Activated B cell treated with CpG ODN at 0.5 μM for 24 hours (primary cell): ENCODE results near the gene NKD2. TPM values are rescaled to one million over a fixed set of nuclear protein-coding genes. Genes with fewer than 3 reads are reported as not detected.

Source experiments
- ATAC-seq: fragments of 200-7000 bp; cut with Tn5 transposase; one replicate; pipeline ENCODE4 v1.10.0; 2021; ENCODE audit warnings: low read depth, mild to moderate bottlenecking, moderate library complexity
- CTCF ChIA-PET: fragments of 350-600 bp; sonication (Branson Sonifier 250); formaldehyde crosslinking; loops from one replicate; lab custom pipeline; 2021; ENCODE audit warnings: antibody characterized with exemption; lab: Charles Lee
- POLR2A ChIA-PET: fragments of 350-600 bp; sonication (Branson Sonifier 250); formaldehyde crosslinking; loops from one replicate; lab custom pipeline; 2021; ENCODE audit warnings: antibody characterized with exemption; lab: Charles Lee
- DNase-seq: peaks from one replicate; pipeline ENCODE4 v3.0.0; 2022
- H3K27ac Mint-ChIP-seq: one replicate; pipeline ENCODE4 v1.8.0; 2020; ENCODE audit warnings: mixed read lengths
- H3K27me3 Mint-ChIP-seq: one replicate; pipeline ENCODE4 v1.8.0; 2021; ENCODE audit warnings: mixed read lengths
- H3K36me3 Mint-ChIP-seq: one replicate; pipeline ENCODE4 v1.8.0; 2021; ENCODE audit warnings: low read depth, mixed read lengths
- H3K4me1 Mint-ChIP-seq: one replicate; pipeline ENCODE4 v1.8.0; 2021; ENCODE audit warnings: mixed read lengths
- H3K4me3 Mint-ChIP-seq: one replicate; pipeline ENCODE4 v1.8.0; 2020; ENCODE audit warnings: mild to moderate bottlenecking, mixed read lengths
- H3K9me3 Mint-ChIP-seq: one replicate; pipeline ENCODE4 v1.8.0; 2020; ENCODE audit warnings: mixed read lengths
- intact Hi-C: fragments of 100-400 bp; cut with micrococcal nuclease; formaldehyde crosslinking; loops from one replicate; pipeline ENCODE4 v1.15.1; 2024
- total RNA-seq: library from RNA; stranded (reverse); gene quantifications from 2 replicates; pipeline ENCODE4 v1.2.3, GENCODE V29; 2022
- TF ChIP-seq, protein P1 (sequence below): fragments of 200-600 bp; IDR thresholded peaks from one replicate; pipeline ENCODE4 v1.8.0; 2022; ENCODE audit warnings: antibody characterized with exemption, mild to moderate bottlenecking

The NKD2 gene
- total RNA-seq, 1 donor from 2014 or later, result 0.16 TPM

DNA sequence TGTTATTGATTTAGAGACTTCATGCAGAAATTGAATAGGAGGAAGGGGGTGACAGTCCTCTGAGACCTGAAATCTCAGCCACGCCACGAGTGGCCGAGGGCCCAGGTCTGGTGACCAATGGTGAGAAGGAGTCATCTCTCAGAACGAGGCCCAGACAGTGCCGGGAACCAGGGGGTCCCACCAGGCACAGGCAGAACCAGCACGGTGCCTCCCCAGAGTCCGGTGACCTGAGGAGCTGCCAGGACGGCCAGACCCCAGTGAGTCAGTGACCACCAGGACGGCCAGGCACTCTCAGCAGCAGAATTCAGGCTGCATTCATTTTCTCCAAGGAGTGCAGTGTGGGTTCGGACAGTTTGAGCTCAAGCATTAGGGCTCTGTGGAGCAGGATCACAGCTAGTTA, 43.8 kb upstream of the NKD2 start:
- no peak for ATAC-seq
- POLR2A ChIA-PET, result no interaction called here
- Mint-ChIP-seq H3K36me3 (no peaks in the 10 kb centered on the region), H3K27ac (no peak overlapping the region), H3K4me1 (peaks cover 9% of the 10 kb centered on the region), H3K27me3 (peaks cover 54% of the 10 kb centered on the region), H3K4me3 (no peak overlapping the region), H3K9me3 (no peaks in the 10 kb centered on the region)
- TF ChIP-seq, protein P1, sequence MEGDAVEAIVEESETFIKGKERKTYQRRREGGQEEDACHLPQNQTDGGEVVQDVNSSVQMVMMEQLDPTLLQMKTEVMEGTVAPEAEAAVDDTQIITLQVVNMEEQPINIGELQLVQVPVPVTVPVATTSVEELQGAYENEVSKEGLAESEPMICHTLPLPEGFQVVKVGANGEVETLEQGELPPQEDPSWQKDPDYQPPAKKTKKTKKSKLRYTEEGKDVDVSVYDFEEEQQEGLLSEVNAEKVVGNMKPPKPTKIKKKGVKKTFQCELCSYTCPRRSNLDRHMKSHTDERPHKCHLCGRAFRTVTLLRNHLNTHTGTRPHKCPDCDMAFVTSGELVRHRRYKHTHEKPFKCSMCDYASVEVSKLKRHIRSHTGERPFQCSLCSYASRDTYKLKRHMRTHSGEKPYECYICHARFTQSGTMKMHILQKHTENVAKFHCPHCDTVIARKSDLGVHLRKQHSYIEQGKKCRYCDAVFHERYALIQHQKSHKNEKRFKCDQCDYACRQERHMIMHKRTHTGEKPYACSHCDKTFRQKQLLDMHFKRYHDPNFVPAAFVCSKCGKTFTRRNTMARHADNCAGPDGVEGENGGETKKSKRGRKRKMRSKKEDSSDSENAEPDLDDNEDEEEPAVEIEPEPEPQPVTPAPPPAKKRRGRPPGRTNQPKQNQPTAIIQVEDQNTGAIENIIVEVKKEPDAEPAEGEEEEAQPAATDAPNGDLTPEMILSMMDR, result no peak
- DNase-seq, result no peak
- CTCF ChIA-PET, result no interaction called here
- intact Hi-C loops, result no loop called here

DNA sequence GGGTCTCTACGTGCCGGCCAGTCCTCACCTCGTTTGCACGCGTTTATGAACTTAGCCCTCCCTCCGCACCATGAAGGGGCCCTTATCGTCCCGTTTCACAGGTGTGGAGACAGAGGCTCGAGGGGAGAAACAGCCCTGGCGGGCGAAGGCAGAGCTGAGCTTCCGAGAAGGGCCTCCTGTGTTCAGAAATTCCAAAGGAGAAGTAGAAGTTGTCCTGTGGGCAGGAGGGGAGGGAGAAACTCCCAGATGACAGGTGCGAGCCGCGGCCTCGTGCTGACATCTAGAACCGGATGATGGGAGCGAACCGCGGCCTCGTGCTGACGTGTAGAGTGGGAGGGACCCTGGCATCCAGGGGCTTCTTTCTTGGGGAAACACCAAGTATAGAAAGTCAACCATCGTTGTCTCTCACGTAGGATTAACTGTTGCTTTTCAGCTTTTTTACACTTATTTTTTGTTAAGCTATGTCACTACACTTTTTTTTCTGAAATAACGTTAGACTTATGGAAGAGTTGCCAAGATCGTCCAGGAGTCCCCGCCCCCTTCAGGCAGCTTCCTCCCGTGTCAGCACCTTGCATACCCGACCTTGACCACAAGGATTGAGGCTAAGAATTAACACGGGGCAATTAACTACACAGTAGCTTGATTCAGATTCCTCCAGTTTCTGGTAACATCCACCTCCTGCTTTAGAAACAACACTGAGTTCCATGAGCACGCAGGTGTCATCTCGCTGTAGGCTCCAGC, 42.8 kb upstream of the NKD2 start:
- H3K27ac Mint-ChIP-seq, result no peak overlapping the region
- ChIA-PET CTCF (no interaction called here), POLR2A (no interaction called here)
- no peak for ATAC-seq
- TF ChIP-seq, protein P1, result no peak
- intact Hi-C loops, result no loop called here
- no peaks in the 10 kb centered on the region for H3K36me3 Mint-ChIP-seq
- H3K9me3 Mint-ChIP-seq, result no peaks in the 10 kb centered on the region
- H3K4me3 Mint-ChIP-seq, result no peak overlapping the region
- peaks cover 9% of the 10 kb centered on the region for H3K4me1 Mint-ChIP-seq
- DNase-seq, result no peak
- peaks cover 48% of the 10 kb centered on the region for H3K27me3 Mint-ChIP-seq

DNA sequence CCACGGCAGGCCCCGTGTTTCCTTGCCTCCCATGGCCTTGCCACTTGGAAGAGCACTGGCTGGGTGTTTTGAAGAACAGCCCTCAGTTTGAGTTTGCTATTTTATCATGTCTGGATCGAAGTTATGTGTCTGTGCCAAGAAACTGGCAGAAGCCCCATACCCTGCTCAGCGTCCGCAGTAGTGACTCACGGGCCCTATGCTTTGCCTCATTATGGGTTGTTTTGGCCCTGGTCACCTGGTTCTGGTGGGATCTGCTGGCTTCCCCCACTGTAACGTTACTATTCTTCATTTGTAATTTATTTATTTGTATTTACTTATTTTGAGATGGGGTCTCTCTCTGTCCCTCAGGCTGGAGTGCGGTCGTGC, 42.3 kb upstream of the NKD2 start:
- H3K27ac Mint-ChIP-seq, result no peak overlapping the region
- no peak overlapping the region for H3K4me3 Mint-ChIP-seq
- no peaks in the 10 kb centered on the region for H3K36me3 Mint-ChIP-seq
- intact Hi-C loops, result no loop called here
- ATAC-seq (no peak), DNase-seq (no peak)
- TF ChIP-seq, protein P1, result no peak
- peaks cover 2% of the 10 kb centered on the region for H3K9me3 Mint-ChIP-seq
- ChIA-PET CTCF (no interaction called here), POLR2A (no interaction called here)
- H3K4me1 Mint-ChIP-seq, result peaks cover 9% of the 10 kb centered on the region
- peaks cover 44% of the 10 kb centered on the region for H3K27me3 Mint-ChIP-seq

DNA sequence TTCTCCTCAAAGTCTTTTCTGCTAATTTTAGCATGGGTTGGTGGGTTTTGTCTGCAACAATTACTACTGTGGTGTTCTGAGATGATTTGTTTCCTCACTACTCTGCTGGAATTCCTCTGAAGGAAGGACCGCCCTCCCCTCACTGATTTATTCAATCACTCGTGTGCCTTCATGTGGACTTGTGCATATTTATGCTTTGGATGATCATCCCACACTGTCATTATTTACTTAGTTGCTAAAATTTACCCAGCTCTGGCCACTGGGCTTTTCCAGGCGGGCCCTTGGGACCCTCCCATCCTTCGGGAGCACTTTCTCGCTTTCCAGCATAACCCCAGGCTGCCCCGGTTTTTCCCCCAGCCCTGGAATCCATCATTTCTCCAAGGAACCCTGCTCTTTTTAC, 41.7 kb upstream of the NKD2 start:
- ATAC-seq (no peak), DNase-seq (no peak)
- Mint-ChIP-seq H3K4me1 (peaks cover 9% of the 10 kb centered on the region), H3K36me3 (no peaks in the 10 kb centered on the region), H3K27ac (no peak overlapping the region), H3K4me3 (no peak overlapping the region), H3K9me3 (peaks cover 2% of the 10 kb centered on the region), H3K27me3 (peaks cover 41% of the 10 kb centered on the region)
- intact Hi-C loops, result no loop called here
- ChIA-PET POLR2A (no interaction called here), CTCF (no interaction called here)
- TF ChIP-seq, protein P1, result no peak

DNA sequence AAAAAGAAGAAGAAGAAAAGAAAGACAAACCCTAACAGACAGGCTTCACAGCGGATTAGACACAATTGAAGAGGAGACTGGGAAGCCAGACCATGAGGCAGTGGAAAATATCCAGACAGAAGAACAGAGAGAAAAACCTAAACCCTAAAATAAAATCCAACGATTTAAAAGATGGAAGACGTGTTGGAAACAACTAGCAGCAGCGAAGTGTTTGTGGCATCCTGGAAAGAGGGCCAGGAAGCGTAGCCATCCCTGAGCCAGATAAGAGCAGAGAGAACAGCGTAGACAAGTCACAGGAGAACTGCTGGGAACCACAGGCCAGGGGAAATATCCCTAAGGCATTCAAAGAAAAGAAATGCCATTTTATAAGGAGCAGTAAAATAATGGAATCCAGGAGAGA, 39.7 kb upstream of the NKD2 start:
- Mint-ChIP-seq H3K4me3 (no peak overlapping the region), H3K4me1 (peaks cover 3% of the 10 kb centered on the region), H3K27ac (no peak overlapping the region), H3K27me3 (peaks cover 37% of the 10 kb centered on the region), H3K36me3 (no peaks in the 10 kb centered on the region), H3K9me3 (peaks cover 2% of the 10 kb centered on the region)
- TF ChIP-seq, protein P1, result no peak
- DNase-seq, result no peak
- ChIA-PET CTCF (no interaction called here), POLR2A (no interaction called here)
- no peak for ATAC-seq
- intact Hi-C loops, result no loop called here
